COLO668 (cell line): ENCODE results near the gene HADH.
"Not testable (repeated sequence)": the region's sequence is repeated elsewhere in the genome, so short reads cannot be mapped to it uniquely, and the experiment has no call there.

ENCODE experiments used
- DNase-seq: peaks from one replicate; lab custom pipeline; 2025; ENCODE audit not compliant: unreplicated experiment; lab: John Stamatoyannopoulos, UW

HADH gene

GRCh38 chr4:108029731-108030130, 40.0 kb downstream of the HADH start:
- no peak for DNase-seq

GRCh38 chr4:108030332-108030731, 40.6 kb downstream of the HADH start:
- DNase-seq, result peak; percentile 38

GRCh38 chr4:108031427-108032083, 41.9 kb downstream of the HADH start:
- DNase-seq, result no peak

- DNase-seq, result no peak
Observed at GRCh38 chr4:108033348-108033747, 43.7 kb downstream of the HADH start.

- DNase-seq, result no peak
Observed at GRCh38 chr4:108034565-108034964, 44.9 kb downstream of the HADH start.

GRCh38 chr4:108035691-108036090, 46.0 kb downstream of the HADH start:
- DNase-seq, result no peak

- DNase-seq, result no peak
Observed at GRCh38 chr4:108036213-108036612, 46.5 kb downstream of the HADH start.

- DNase-seq, result no peak
Observed at GRCh38 chr4:108037884-108038283, 48.2 kb downstream of the HADH start.

- DNase-seq, result no peak
Observed at GRCh38 chr4:108042927-108043326, 53.2 kb downstream of the HADH start.

- no peak for DNase-seq
Observed at GRCh38 chr4:108043526-108043925, 53.8 kb downstream of the HADH start.

- DNase-seq, result no peak
Observed at GRCh38 chr4:108044951-108045686, 55.4 kb downstream of the HADH start.

GRCh38 chr4:108045687-108046024, 56.0 kb downstream of the HADH start:
- no peak for DNase-seq

GRCh38 chr4:108047199-108047598, 57.5 kb downstream of the HADH start:
- no peak for DNase-seq

GRCh38 chr4:108048157-108048556, 58.5 kb downstream of the HADH start:
- DNase-seq, result no peak

GRCh38 chr4:108048997-108049396, 59.3 kb downstream of the HADH start:
- no peak for DNase-seq

GRCh38 chr4:108049406-108049805, 59.7 kb downstream of the HADH start:
- no peak for DNase-seq

GRCh38 chr4:108050166-108051111, 60.8 kb downstream of the HADH start:
- DNase-seq, result not testable (repeated sequence)

GRCh38 chr4:108051343-108051742, 61.7 kb downstream of the HADH start:
- no peak for DNase-seq

GRCh38 chr4:108052558-108053120, 63.0 kb downstream of the HADH start:
- DNase-seq, result no peak

GRCh38 chr4:108053251-108053711, 63.6 kb downstream of the HADH start:
- no peak for DNase-seq

GRCh38 chr4:108054025-108054638, 64.4 kb downstream of the HADH start:
- no peak for DNase-seq
